ENCODE results near the gene METTL17. TPM values are rescaled to one million over a fixed set of nuclear protein-coding genes. Genes with fewer than 3 reads are reported as not detected.

The METTL17 gene
- polyA plus RNA-seq, 1 donor from 2014 or later, result 231 TPM

DNA sequence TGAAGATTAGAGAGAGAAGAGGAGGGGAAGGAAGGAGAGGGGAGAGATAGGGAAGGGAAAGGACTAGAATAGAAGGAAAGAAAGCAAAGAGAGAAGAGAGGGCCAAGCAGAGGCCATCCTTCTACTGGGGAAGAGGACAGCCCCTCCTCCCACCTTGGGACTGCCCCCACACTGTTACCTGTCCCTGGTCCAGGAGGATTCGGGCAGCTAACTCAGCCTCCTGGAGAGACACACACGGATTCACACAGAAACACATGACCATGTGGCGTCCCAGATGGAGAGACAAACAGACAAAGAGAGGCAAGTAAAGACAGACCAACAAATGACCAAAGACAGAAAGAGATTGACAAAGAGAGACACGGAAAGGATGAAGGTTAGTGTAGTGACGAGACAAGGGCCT lies 32.9 kb downstream of the METTL17 start:
- no peaks in the 10 kb centered on the region for H4K20me1 ChIP-seq (ENCODE audit: insufficient read depth)
- H3K79me2 ChIP-seq (replicated peaks; ENCODE audit: insufficient read depth, low read length), result no peaks in the 10 kb centered on the region
- H3K36me3 ChIP-seq (ENCODE audit: insufficient read depth, low read length), result no peaks in the 10 kb centered on the region
- no peak overlapping the region for H3K4me2 ChIP-seq (ENCODE audit: low read length)
- H3K4me3 ChIP-seq (ENCODE audit: low read length), result no peak overlapping the region
- no peak overlapping the region for H3K27ac ChIP-seq (ENCODE audit: low read length)
- no peaks in the 10 kb centered on the region for H3K9me3 ChIP-seq (ENCODE audit: low read length)
- TF ChIP-seq EZH2 (IDR thresholded peaks at IDR 0.05; ENCODE audit: borderline replicate concordance, insufficient read depth, low read length, poor library complexity, severe bottlenecking) (no peak), TAF1 (IDR thresholded peaks at IDR 0.05; ENCODE audit: low read depth) (no peak), POLR2AphosphoS5 (IDR thresholded peaks at IDR 0.05) (no peak), SMC3 (conservative IDR thresholded peaks at IDR 0.05; ENCODE audit: poor library complexity) (no peak), RAD21 (conservative IDR thresholded peaks at IDR 0.05) (no peak), CTCF (IDR thresholded peaks at IDR 0.05; ENCODE audit: poor library complexity, severe bottlenecking) (no peak), EP300 (conservative IDR thresholded peaks at IDR 0.05; ENCODE audit: poor library complexity, severe bottlenecking) (no peak), MXI1 (conservative IDR thresholded peaks at IDR 0.05; ENCODE audit: poor library complexity, severe bottlenecking) (no peak)
- TF ChIP-seq, protein P1, sequence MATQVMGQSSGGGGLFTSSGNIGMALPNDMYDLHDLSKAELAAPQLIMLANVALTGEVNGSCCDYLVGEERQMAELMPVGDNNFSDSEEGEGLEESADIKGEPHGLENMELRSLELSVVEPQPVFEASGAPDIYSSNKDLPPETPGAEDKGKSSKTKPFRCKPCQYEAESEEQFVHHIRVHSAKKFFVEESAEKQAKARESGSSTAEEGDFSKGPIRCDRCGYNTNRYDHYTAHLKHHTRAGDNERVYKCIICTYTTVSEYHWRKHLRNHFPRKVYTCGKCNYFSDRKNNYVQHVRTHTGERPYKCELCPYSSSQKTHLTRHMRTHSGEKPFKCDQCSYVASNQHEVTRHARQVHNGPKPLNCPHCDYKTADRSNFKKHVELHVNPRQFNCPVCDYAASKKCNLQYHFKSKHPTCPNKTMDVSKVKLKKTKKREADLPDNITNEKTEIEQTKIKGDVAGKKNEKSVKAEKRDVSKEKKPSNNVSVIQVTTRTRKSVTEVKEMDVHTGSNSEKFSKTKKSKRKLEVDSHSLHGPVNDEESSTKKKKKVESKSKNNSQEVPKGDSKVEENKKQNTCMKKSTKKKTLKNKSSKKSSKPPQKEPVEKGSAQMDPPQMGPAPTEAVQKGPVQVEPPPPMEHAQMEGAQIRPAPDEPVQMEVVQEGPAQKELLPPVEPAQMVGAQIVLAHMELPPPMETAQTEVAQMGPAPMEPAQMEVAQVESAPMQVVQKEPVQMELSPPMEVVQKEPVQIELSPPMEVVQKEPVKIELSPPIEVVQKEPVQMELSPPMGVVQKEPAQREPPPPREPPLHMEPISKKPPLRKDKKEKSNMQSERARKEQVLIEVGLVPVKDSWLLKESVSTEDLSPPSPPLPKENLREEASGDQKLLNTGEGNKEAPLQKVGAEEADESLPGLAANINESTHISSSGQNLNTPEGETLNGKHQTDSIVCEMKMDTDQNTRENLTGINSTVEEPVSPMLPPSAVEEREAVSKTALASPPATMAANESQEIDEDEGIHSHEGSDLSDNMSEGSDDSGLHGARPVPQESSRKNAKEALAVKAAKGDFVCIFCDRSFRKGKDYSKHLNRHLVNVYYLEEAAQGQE (IDR thresholded peaks at IDR 0.05; ENCODE audit: borderline replicate concordance), result no peak
- H2AFZ ChIP-seq (ENCODE audit: low read depth, low read length), result no peak overlapping the region
- no peaks in the 10 kb centered on the region for H3K9me2 ChIP-seq (ENCODE audit: insufficient read depth, low read length)
- H3K9ac ChIP-seq (ENCODE audit: low read length), result no peak overlapping the region
- peaks cover 19% of the 10 kb centered on the region for H3K27me3 ChIP-seq (ENCODE audit: insufficient read depth, low read depth, low read length)
- no peaks in the 10 kb centered on the region for H3F3A ChIP-seq (ENCODE audit: insufficient read depth, low read length, poor library complexity, severe bottlenecking)

DNA sequence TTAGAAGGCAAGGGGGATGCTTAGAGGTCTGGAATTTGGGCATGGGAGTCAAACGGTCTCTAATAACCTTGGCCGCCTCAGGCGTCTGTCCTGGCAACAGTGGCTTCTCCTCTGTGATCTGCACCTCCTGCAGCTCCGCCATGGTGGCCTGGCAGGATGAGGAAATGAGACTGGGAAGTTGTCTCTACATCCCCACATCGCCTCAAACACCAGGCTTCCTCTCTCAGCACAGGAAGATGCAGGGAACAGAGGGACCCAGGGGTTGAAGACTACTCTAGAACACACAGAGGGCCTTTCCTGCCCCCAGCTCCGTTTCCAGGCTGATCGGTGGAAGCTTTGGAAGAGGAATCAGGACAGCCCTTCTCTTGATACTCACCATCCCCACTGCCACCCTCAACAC lies 33.4 kb downstream of the METTL17 start:
- no peaks in the 10 kb centered on the region for H3K9me2 ChIP-seq (ENCODE audit: insufficient read depth, low read length)
- H3K27me3 ChIP-seq (ENCODE audit: insufficient read depth, low read depth, low read length), result peaks cover 19% of the 10 kb centered on the region
- H3K9ac ChIP-seq (ENCODE audit: low read length), result no peak overlapping the region
- H3K27ac ChIP-seq (ENCODE audit: low read length), result no peak overlapping the region
- TF ChIP-seq EP300 (conservative IDR thresholded peaks at IDR 0.05; ENCODE audit: poor library complexity, severe bottlenecking), result no peak
- TF ChIP-seq SMC3 (conservative IDR thresholded peaks at IDR 0.05; ENCODE audit: poor library complexity), result no peak
- no peak for TF ChIP-seq CTCF (IDR thresholded peaks at IDR 0.05; ENCODE audit: poor library complexity, severe bottlenecking)
- TF ChIP-seq, protein P1 (IDR thresholded peaks at IDR 0.05; ENCODE audit: borderline replicate concordance), result no peak
- TF ChIP-seq POLR2AphosphoS5 (IDR thresholded peaks at IDR 0.05), result no peak
- no peak for TF ChIP-seq RAD21 (conservative IDR thresholded peaks at IDR 0.05)
- TF ChIP-seq TAF1 (IDR thresholded peaks at IDR 0.05; ENCODE audit: low read depth), result no peak
- no peak for TF ChIP-seq EZH2 (IDR thresholded peaks at IDR 0.05; ENCODE audit: borderline replicate concordance, insufficient read depth, low read length, poor library complexity, severe bottlenecking)
- no peak for TF ChIP-seq MXI1 (conservative IDR thresholded peaks at IDR 0.05; ENCODE audit: poor library complexity, severe bottlenecking)
- no peaks in the 10 kb centered on the region for H4K20me1 ChIP-seq (ENCODE audit: insufficient read depth)
- H3K4me3 ChIP-seq (ENCODE audit: low read length), result no peak overlapping the region
- no peaks in the 10 kb centered on the region for H3K36me3 ChIP-seq (ENCODE audit: insufficient read depth, low read length)
- H3K9me3 ChIP-seq (ENCODE audit: low read length), result no peaks in the 10 kb centered on the region
- no peak overlapping the region for H3K4me2 ChIP-seq (ENCODE audit: low read length)
- no peaks in the 10 kb centered on the region for H3F3A ChIP-seq (ENCODE audit: insufficient read depth, low read length, poor library complexity, severe bottlenecking)
- H3K79me2 ChIP-seq (replicated peaks; ENCODE audit: insufficient read depth, low read length), result no peaks in the 10 kb centered on the region
- H2AFZ ChIP-seq (ENCODE audit: low read depth, low read length), result no peak overlapping the region

Measured in neural cell (in vitro differentiated cells).